IgD-negative memory B cell (primary cell): ENCODE data around the gene RFK. TPM values are rescaled to one million over a fixed set of nuclear protein-coding genes. Genes with fewer than 3 reads are reported as not detected.

Experiments
- H3K27ac Mint-ChIP-seq, 3 donors: one replicate each; pipeline ENCODE4 v1.8.0; 2020 to 2022; ENCODE audit warnings: mild to moderate bottlenecking in 3 of 3, mixed read lengths in 3 of 3, moderate library complexity in 1 of 3
- H3K27me3 Mint-ChIP-seq: one replicate; pipeline ENCODE4 v1.8.0; 2021; ENCODE audit warnings: mixed read lengths
- H3K36me3 Mint-ChIP-seq: one replicate; pipeline ENCODE4 v1.8.0; 2020; ENCODE audit warnings: mild to moderate bottlenecking, mixed read lengths
- H3K4me1 Mint-ChIP-seq, 3 donors: one replicate each; pipeline ENCODE4 v1.8.0; 2020 to 2022; ENCODE audit warnings: mixed read lengths in 3 of 3, mild to moderate bottlenecking in 1 of 3
- H3K4me3 Mint-ChIP-seq, 4 donors: one replicate each; pipeline ENCODE4 v1.8.0; 2020 to 2022; ENCODE audit warnings: mild to moderate bottlenecking in 4 of 4, mixed read lengths in 4 of 4, moderate library complexity in 3 of 4
- H3K9me3 Mint-ChIP-seq, 3 donors: one replicate each; pipeline ENCODE4 v1.8.0; 2020 to 2021; ENCODE audit warnings: mixed read lengths in 3 of 3, mild to moderate bottlenecking in 1 of 3
- polyA plus RNA-seq: library from polyadenylated mRNA; unstranded; fragments of 300-500 nt; fragmentation: Illumina TruSeq; gene quantifications from one replicate; pipeline ENCODE4 v1.2.3, GENCODE V29; 2021

The RFK gene
- polyA plus RNA-seq, 1 donor from 2014 or later: 18.6 TPM

DNA sequence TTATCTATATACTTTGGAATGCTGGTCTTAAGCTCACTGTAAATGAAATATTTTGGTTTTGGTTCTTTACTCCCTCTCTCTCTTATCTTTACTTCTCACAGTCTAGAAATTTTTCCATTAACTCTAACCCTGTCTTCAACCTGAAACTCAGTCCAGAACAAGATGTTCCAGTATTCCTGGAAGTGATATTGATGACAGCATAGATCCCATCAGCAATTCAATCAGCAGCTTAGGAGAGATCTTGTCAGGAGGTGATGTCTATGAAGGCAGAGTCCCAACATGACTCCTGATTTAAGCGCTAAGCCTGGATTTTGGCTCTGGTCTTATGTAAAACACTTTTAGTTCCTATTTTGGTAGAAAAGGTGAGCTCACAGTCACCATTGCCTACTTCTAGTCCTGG lies 52.6 kb downstream of the RFK start:
- Mint-ChIP-seq H3K4me1 (peaks cover 0 to 2% (median 0%) of the 10 kb centered on the region in 3 donors), H3K36me3 (no peaks in the 10 kb centered on the region), H3K9me3 (peaks cover 3 to 4% (median 4%) of the 10 kb centered on the region in 3 donors), H3K27ac (no peak overlapping the region), H3K27me3 (peaks cover 9% of the 10 kb centered on the region), H3K4me3 (no peak overlapping the region)

DNA sequence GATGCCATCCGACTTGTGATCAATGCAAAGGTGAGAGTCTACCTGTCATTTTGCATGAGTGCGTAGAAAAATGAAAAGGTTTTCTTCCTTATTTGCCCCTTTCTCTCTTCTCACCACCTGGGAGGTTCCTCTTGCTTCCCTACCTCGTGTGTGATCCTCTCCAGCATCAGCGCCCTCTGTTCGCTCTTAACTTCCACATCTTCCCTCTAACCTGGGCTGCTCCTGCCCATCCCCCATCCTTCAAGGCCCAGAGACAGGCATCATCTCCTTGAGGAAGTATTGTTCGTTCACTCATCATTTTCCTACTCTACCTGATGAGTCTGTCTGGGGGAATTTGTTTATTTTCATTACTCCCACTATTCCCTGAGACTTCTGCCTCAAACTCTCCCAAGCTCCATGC lies 55.8 kb downstream of the RFK start:
- Mint-ChIP-seq H3K9me3 (peaks cover under 1 to 4% (median 4%) of the 10 kb centered on the region in 3 donors), H3K36me3 (no peaks in the 10 kb centered on the region), H3K4me3 (no peak overlapping the region), H3K27ac (no peak overlapping the region), H3K4me1 (peaks cover 0 to 2% (median 0%) of the 10 kb centered on the region in 3 donors), H3K27me3 (peaks cover 7% of the 10 kb centered on the region)

DNA sequence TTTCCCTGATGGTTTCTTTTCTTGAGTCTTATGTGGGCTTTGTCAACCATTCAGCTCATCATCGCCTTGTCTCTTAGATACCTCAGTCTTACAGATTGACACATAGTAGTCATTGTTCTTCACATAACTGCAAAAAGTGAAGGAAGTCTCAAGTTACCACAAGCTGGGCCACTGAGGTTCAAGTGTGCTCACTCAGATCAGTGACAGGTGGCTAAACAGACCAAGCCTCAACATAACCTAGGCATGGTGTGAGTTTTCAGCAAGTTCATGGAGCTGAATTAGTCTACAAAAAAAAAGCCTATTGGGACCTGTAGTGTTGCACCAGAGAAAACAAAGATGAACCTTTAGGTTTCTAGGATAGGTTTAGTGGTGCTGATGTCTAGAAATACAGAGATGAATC lies 58.2 kb downstream of the RFK start:
- Mint-ChIP-seq H3K4me1 (peaks cover 0 to 2% (median 0%) of the 10 kb centered on the region in 3 donors), H3K27ac (no peak overlapping the region), H3K4me3 (no peak overlapping the region), H3K36me3 (no peaks in the 10 kb centered on the region), H3K27me3 (peaks cover 5% of the 10 kb centered on the region), H3K9me3 (peaks cover 0 to 4% (median 3%) of the 10 kb centered on the region in 3 donors)

Other genes starting within 250 kb of the RFK start
- gene GCNT1, start 64.8 kb upstream of the RFK start, polyA plus RNA-seq: 4.6 TPM